ENCODE results near the gene ENOX1.
"Not testable (repeated sequence)": the region's sequence is repeated elsewhere in the genome, so short reads cannot be mapped to it uniquely, and the experiment has no call there.

ENOX1 gene

DNA sequence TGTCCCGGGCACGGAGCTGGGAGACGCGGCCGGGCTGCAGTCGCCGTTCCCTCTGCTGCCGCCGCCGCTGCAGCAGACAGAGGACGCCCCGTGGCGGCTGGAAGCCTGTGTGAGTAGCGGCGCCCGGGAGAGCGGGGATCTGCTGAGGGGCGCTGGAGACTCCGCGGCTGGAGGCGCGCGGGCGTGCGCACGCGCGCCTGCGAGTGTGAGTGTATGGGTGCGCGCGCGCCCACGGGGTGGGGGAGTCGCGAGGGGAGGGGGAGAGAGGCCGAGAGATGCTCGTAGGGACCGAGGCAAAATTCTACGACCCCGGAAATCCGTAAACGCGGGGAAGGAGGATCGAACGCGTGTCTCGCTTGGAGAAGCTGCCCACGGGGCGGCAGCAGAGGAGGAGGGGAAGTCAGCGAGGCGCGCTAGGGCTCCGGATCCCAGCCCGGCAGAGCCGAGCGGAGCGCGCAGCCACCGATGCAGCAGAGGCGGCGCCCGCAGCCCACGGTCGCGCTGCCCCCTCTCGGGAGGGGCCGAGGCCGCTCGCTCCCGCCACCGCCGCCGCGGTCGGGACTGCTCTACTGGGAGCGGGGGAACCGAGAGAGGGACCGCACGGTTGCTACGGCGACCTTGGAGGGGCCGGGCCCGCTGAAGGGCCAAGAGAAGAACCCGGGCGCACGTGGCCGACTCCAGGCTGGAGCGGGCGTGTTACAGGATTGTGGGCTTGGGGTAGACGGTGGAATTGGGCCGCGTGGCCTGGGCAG is at the start of gene ENOX1:
TSS of gene ENOX1 (minus strand) at position 207 of the 752 bp plus-strand sequence.
- DNase-seq = peak; percentile 86

DNA sequence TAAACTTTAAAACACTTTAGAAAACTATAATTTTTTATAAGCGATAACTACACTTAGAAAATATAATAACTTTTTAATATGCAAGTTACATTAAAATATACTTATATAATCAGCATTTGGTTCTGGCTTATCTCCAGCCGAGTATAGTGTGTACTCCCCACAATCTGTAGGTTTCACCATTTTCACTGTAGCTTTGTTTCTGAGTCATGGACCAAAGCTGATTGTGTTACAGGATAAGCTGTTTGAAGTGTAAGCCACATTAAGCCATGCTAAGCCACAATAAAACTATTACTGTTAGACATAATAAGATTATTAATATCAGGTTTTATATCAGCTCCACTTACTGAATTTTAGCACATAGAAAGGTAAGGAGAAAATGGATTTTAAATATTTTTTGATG is 48.9 kb upstream of the ENOX1 start:
- DNase-seq = no peak

DNA sequence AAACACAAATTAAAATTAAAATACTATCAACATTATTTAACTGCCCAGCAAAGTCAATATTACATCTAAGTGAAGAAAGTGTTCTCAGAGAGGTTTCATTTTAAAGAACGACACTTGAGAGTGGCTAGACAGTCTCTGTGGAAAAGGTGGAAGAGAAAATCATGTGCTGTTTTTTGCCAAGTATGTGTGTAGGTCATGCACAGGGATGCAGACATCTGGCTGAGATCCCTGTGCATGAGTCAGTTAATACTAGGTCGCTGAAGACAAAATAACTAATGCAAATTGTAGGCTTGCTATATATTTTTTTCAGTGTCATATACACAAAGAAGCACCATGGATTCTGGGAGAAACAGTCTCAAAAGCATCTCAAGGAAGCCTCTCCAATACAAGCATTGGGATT is 44.3 kb upstream of the ENOX1 start:
- DNase-seq = no peak

DNA sequence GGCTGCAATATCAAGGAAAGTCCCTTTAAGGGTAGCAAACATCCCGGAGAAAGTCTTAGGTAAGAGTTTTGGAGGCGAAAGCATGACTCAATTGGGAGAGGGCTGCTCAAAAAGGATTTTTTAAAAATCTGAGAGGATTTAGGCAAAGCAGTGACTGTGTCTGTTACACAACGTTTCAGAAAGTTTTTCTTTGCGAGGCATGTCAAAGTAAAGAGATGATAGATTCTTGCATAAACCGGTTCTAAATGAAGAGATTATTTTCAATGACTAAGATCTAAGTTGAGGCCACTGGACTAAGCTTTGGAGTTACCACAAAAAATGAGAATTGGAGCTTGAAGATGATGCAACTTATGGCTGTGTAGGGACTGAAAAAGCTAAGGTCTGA is 43.7 kb upstream of the ENOX1 start:
- DNase-seq = no peak

DNA sequence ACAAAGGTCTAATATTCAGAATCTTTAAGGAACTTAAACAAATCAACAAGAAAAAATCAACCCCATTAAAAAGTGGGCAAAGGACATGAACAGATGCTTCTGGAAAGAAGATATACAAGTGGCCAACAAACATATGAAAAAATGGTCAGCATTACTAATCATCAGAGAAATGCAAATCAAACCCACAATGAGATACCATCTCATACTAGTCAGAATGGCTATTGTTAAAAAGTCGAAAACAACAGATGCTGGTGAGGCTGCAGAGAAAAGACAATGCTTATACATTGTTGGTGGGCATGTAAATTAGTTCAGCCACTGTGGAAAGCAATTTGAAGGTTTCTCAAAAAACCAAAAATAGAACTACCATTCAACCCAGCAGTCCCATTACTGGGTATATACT is 37.9 kb upstream of the ENOX1 start:
- not testable (repeated sequence) for DNase-seq

DNA sequence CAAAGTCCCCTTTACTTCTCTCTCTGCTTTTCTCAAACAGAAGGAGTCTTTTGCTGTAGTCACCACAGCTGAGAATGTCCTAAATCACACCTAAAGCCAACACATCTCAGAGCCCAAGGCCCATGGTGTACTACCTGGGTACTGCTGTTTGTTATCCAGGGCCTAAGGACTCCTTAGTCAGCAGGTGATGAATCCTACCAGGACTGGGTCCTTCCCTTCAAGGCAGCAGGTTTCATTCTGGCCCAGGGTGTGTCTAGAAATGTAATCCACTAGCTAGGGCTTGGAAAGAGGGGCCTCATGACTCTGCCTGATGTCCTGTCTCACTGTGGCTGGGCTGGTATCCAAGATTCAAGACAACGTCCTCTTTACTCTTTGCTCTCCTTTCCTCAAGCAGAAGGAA is 36.2 kb upstream of the ENOX1 start:
- DNase-seq = no peak

DNA sequence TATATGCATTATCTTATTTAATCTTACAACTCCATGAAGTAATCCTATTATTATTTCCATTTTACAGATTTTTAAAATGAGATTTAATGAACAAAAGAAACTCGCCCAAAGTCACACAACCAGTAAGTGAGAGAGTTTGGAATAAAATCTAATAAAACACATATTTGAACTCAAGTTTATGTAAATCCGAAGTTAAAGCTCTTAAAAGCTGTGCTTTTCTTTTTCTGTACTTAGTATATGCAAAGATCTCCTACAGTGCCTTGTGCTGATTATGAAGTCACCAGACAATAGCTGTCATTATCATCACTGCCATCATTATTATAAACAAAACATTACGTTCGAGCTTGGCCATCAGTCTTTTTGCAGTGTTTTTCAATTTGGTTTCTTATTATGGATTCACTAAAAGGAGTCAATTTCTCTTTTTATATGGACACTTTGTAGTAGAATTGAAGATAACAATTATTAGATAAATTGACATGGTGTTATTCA is 29.7 kb upstream of the ENOX1 start:
- no peak for DNase-seq

DNA sequence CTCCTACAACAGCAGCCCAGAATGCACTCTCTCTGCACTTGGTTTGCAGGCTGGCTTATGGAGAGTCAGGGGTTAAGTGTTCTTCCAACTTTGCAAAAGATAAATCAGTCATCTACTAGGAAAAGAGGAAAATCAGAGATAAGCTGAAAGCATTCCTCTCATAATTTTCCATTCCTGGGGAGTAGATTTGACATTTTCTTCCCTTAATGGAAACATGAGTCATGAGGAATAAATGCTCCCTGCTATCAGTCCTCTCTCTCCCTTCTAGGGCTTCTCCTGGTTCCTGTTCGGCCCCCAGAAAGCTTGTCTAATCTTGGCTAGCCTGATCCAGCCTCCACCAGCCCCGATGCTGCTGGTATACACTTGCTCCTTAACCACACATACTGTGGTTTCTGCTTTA is 28.4 kb upstream of the ENOX1 start:
- DNase-seq = peak; percentile 91

DNA sequence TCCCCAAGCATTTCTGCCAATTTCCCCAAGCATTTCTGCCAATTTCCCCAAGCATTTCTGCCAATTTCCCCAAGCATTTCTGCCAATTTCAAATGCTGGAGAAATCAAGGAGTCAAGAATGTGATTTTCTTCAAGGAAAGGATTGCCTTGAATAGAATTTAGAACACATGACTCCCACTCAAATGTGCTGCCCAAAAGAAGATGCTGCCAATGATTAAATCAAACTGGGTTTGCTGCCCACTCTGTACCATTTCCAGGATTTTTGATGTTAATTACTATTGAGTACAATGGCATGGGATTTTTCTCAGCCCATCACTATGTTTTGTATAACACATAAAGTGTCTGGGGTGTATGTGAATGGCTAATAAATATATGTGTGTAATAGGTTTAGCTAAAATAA is 21.9 kb upstream of the ENOX1 start:
- DNase-seq = no peak

DNA sequence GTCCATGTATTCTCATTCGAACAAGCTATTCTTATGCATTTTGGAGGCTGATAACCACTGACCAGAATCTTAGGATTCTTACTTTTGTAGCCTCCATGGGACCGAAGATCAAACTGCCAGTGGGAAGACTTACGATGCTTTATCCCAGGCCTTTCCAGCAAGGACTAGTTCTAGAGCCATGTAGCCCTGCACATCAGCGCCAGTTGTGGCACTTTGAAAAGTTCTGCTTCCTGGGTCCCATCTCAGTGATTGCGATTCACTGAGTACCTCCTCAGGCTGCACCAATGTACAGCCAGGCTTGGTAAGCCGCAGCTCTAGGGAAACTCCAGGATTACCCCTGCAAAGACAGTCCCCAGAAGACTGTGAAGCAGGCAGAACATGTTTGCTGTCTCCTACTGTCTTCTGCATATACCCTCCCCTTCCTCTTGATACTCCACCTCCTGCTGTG is 18.9 kb upstream of the ENOX1 start:
- DNase-seq = no peak

DNA sequence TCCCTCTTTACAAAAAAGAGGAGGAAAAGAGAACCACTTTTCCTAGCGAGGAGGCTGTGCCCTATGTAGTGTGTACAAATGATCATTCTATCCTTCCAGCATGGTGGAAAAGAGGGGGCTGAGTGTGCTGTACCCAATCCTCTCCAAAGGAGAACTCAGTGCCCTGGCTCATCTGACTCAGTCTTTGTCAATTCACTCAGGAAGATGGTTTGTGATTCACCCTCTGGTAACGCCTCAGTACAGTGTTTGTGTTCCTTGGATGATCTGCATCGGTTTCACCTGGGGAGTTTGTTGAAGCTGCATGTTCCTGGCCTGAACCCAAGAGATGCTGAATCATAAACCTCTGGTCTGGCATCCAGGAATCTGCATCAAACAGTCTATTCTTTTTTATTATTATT is 18.3 kb upstream of the ENOX1 start:
- peak; percentile 65 for DNase-seq

DNA sequence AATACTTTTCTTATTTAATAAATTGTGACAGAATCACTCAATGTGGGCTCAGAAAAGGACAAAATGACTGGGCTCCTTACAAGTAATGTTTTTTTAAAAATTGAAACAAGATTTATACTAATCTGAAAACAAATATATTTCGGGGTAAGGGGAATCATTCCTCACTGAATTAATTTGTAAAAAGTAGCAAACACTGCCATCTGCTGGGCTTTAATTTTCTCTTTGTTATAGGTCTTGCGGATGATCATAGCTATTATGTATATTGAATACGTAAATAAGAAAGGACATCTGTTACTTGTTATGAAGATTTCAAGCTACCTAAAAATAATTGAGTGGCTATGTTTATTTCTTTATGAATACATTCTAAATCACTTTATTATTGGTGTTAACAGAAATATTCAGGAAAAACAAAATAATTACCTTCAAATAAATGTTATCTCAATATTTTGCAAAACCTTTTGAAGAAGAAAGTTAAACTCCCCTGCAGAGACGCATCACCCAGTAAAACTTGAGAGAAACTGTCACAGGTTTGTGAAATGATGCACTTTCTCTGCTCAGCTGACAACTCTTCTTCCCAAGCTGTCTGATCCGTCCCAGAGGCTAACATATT is 17.8 kb upstream of the ENOX1 start:
- DNase-seq = no peak

DNA sequence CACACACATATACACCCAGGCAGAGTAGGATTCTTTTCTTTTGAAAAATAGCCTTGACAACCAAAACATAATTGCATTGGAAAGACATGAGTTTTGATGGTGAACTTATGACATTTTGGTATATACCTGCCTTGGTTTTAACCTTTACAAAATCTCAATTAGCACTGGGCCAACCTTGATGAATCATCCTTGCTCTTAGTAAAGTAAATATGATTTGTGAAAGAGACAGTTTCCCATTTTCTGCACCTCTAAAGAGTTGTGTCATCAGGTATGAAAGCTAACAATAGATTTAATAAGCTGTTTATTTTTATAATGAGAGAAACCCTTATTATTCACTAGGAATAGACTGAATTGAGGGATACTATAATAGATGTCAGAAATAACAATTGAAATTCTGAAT is 15.7 kb upstream of the ENOX1 start:
- DNase-seq = no peak

DNA sequence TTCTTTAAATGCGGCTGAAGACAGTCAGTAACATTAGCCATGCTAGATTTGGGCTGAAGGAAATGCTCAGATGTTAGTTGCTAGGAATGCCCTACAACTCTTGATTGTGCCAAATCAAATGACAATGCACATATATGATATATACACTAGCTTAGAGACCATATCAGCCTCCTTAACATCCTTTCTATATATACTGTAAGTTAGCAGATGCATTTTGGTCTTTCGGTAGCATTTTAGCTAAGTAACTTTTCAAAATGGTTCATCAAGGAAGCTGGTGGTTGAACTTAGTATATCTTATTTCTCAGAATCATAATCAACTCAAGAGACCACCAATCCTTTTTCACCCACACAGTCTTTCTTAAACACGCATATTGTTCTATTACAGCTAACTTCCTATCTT is 14.1 kb upstream of the ENOX1 start:
- DNase-seq = no peak

DNA sequence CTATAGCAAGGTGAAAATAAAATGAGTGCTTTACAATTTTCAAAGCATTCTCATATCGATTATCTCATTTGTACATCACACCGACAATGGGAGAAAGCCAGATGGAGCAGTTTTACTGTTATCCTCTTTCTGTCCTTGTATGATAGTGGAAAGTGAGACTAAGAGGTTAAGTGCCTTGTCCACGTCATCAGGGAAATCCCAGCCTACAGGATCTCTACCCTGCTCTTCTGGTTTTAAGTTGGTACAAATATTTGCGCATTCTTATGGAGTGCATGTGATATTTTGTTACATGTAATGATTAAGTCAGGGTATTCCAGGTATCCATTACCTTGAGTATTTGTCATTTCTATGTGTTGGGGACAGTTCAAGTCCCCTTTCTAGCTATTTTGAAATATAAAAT is 12.4 kb upstream of the ENOX1 start:
- no peak for DNase-seq

DNA sequence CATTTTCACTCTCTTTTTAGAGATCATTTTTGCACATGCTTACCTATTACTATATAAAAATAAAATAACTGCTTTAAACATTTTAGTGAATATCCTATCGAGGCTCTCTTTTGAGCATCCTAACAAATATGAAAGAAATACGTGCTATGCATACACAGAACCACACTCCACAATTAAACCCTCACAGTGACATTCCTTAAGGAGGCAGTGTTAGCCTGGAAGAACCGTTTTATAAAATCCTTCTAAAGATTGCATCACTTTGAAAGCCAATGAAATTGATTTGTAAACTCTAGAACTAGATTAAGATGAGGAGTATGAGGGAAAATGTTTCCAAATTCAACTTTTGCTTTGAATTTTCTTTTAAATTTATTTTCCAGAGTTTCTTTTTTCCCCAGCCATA is 11.1 kb upstream of the ENOX1 start:
- no peak for DNase-seq

DNA sequence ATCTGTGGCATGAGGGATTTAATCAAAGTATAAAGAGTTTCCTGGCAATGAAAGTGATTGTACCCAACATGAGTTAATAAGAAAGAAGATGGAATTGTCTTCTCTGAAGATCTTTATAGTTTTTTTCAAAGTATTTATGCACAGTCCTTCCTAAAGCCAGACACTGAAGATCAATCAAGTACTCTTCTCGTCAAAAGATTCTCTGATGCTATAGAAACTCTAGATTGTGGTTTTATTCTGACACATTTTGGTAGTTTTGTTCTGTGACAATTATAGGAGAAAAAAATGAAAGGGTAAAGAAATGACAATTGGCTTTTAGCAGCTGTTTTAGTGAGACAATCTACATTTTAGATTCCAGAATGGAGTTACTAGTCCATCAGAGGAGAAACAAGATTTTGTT is 10.4 kb upstream of the ENOX1 start:
- DNase-seq = no peak

DNA sequence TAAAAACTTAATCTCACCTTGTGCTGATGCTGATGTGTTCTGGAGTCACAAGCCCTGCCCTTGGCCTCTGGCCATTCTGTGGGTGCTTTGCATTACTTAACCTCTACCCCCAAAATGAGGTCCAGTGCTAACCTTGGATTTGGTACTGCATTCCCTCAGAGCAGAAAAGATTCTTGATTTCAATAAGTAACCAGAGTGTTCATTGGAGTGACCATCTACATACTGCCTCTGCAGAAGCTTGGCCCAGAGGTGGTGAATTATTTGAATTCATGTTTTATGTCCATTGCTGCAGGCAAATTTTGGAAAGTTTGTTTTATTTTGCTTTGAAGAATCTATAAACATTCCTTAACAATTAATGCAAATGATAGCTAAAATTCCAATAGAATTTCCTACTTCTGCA is 7.6 kb upstream of the ENOX1 start:
- DNase-seq = no peak

DNA sequence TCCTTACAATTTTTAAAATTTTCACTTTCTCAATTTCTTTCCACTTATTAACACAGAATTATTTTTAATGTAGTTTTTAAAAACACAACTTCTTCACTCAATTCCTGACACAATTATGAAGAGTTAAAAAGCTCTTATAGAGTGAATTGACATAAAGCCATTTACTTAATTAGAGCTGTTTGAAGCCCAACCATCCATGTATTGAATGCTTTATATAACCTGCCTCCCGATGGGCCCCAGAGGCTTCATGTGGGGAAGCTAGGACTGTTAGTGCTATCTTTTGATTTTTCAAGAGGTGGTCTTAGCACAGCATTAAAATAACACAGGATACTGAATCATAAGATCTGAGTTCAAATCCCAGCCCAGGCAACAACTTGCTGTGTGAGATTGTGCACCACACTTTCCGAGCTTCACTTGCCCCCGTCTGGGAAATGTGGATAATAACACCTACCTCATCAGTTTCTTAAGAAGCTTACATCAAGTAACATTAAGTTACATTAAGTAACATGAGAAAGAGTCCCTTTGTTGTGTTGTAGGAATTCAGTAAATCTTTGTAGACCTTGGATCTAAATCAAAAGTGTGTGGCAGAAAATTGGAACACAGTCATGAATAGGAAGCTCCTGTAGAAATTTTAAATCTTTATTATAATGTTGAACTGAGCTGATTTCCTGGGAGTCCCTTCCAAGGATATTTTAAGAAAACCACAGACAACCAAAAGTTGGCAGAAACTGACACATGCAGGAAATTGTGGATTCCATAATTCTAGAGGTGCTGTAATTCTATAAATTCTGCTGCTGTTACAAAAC is 5.5 kb upstream of the ENOX1 start:
- no peak for DNase-seq

DNA sequence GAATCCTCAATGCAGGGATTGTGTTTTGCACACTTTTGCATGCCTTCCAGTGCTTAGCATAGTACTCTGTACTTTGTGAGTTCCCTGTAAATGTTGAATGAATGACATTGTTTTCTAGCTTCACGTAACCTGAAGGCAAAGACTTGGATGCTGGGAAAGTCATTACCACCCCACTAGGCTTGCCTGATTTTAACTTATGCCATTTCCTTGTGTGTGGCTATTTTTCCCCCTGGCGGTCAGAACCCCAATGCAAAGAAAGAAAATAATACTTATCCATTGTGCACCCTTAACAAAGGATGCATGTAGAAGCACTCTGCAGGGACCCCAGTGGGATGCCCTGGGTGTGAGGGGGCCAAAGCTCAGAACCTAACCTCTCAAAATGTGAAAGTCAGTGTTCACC is 1.2 kb upstream of the ENOX1 start:
- DNase-seq = no peak

DNA sequence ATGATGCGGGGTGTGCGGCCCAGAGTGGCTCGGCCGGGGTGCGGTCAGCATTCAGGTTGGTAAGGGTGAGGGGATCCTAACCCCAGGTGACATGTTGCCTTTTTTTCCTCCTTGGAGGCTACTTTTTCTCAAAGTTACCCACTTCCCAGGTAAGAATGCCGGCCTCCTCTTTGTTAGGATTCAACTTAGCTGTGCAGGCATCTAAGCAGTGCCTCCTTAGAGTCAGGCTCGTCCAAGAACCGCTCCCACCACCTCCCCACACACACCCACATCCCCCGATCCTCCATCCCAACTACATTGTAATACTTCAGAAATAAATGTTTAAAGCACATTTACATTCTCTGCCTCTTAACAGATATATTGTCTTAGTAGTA is 733 bp upstream of the ENOX1 start:
- no peak for DNase-seq

DNA sequence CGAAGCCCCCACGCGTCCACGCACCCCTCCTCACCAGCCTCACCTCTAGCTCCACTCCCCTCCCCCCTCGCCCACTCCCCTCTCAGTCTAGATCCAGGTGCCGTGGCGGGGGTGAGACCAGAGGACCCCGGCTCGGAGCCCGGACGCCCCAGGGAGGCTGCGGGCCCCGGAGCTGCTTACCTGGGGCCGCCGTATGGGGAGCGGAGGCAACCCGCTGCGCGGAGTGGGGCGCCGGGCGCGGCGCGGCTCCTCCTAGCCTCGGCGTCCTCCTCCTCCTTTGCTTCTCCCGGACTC is 353 bp downstream of the ENOX1 start:
- no peak for DNase-seq

DNA sequence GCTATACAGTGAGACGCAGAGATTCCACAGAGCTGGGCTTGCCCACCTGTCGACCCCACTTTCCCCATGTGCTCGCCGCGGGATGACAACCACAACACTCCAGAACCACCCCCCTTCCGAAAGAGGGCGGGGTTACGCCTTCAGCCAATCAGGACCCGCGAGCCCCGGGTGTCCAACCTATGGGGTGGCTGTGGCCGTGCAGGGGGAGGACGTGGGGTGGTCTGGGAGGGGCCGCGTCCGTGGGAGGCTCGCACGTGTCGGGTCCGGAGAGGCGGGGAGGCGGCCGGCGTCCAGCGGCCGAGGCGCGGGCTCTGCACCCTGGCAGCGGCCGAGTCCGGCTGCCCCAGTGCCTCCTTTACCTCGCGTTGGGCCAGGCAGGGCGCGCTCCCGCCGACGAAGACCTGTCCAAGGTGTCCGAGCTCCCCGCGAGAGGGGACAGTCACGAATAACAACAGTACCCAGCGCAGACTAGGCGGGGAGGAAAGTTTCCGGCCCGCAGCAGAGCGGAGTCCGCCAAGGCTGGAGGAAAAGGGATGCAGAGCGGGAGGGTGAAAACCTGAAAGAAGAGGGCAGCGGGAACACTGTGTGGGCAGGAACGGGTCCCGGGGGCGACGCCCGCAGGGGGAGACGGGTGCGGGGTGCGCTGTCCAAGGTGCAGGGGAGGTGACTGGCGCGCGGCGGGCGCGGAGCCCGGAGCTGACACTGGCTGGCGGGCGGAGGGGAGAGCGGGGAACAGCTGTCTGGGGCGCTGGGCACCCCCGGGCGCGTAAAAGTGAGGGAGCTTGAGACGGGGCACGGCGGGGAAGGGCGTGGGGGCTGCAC is 911 bp downstream of the ENOX1 start:
- DNase-seq = peak; percentile 76

Data from islet precursor cell (in vitro differentiated cells).